Liver (tissue), 9 donors: ENCODE results near the gene CDH13. TPM values are rescaled to one million over a fixed set of nuclear protein-coding genes. Genes with fewer than 3 reads are reported as not detected.

ENCODE experiments used
- DNase-seq: peaks from one replicate; pipeline ENCODE4 v3.0.0-alpha.2; 2017; ENCODE audit warnings: low spot score
- H3K27ac ChIP-seq, 2 donors: one replicate each; pipeline ENCODE4 v1.7.0; 2013; ENCODE audit warnings: inconsistent platforms in 2 of 2, low read length in 2 of 2, control low read depth in 1 of 2, low read depth in 1 of 2, mild to moderate bottlenecking in 1 of 2
- H3K27me3 ChIP-seq, 4 donors: one replicate each; pipeline versions ENCODE4 v1.6.1 to v1.7.0; 2013; ENCODE audit warnings: low read length in 3 of 4, inconsistent platforms in 1 of 4, mild to moderate bottlenecking in 1 of 4, moderate library complexity in 1 of 4; ENCODE audit not compliant: control insufficient read depth in 4 of 4, insufficient read depth in 4 of 4
- H3K36me3 ChIP-seq, 4 donors: one replicate each; pipeline versions ENCODE4 v1.6.1 to v1.7.0; 2013; ENCODE audit warnings: low read length in 3 of 4, mild to moderate bottlenecking in 3 of 4, low read depth in 1 of 4, moderate library complexity in 1 of 4; ENCODE audit not compliant: control insufficient read depth in 4 of 4, insufficient read depth in 3 of 4
- H3K4me1 ChIP-seq, 4 donors: one replicate each; pipeline versions ENCODE4 v1.6.1 to v1.7.0; 2013; ENCODE audit warnings: low read length in 3 of 4, mild to moderate bottlenecking in 3 of 4, moderate library complexity in 1 of 4; ENCODE audit not compliant: control insufficient read depth in 4 of 4, insufficient read depth in 4 of 4
- H3K4me3 ChIP-seq, 3 donors: one replicate each; pipeline versions ENCODE4 v1.6.1 to v1.7.0; 2013; ENCODE audit warnings: low read length in 3 of 3, control low read depth in 1 of 3, low read depth in 1 of 3, mild to moderate bottlenecking in 1 of 3
- H3K9ac ChIP-seq, 2 donors: one replicate each; pipeline ENCODE4 v1.7.0; 2013; ENCODE audit warnings: low read length in 2 of 2, mild to moderate bottlenecking in 2 of 2, moderate library complexity in 2 of 2, control low read depth in 1 of 2, low read depth in 1 of 2
- H3K9me3 ChIP-seq, 4 donors: one replicate each; pipeline versions ENCODE4 v1.6.1 to v1.7.0; 2013; ENCODE audit warnings: low read length in 3 of 4; ENCODE audit not compliant: control insufficient read depth in 4 of 4
- ATF3 ChIP-seq: IDR thresholded peaks from 2 replicates; pipeline ENCODE4 v1.6.1; 2016; ENCODE audit warnings: antibody characterized with exemption
- CTCF ChIP-seq: fragments of 150-350 bp; IDR thresholded peaks from 2 replicates; pipeline ENCODE4 v1.5.1; 2017; ENCODE audit warnings: improper control_type of control experiment, low read depth, low read length; ENCODE audit not compliant: missing input control
- EGR1 ChIP-seq, 2 donors: IDR thresholded peaks; 2 replicates each; pipeline ENCODE4 v1.6.1; 2016 to 2018; ENCODE audit warnings: antibody characterized with exemption in 2 of 2, low read depth in 2 of 2
- FOXA1 ChIP-seq: IDR thresholded peaks from 2 replicates; pipeline ENCODE4 v1.6.1; 2016; ENCODE audit warnings: antibody characterized with exemption
- FOXA2 ChIP-seq: IDR thresholded peaks from 2 replicates; pipeline ENCODE4 v1.6.1; 2016; ENCODE audit warnings: antibody characterized with exemption
- GABPA ChIP-seq, 2 donors: IDR thresholded peaks in 1 of 2; conservative IDR thresholded peaks in 1 of 2; 2 replicates each; pipeline ENCODE4 v1.6.1; 2016; ENCODE audit warnings: antibody characterized with exemption in 2 of 2, mild to moderate bottlenecking in 1 of 2, moderate library complexity in 1 of 2
- HNF4A ChIP-seq, 2 donors: conservative IDR thresholded peaks; 2 replicates each; pipeline ENCODE4 v1.6.1; 2016; ENCODE audit warnings: antibody characterized with exemption in 2 of 2, mild to moderate bottlenecking in 2 of 2
- HNF4G ChIP-seq: IDR thresholded peaks from 2 replicates; pipeline ENCODE4 v1.6.1; 2016; ENCODE audit warnings: antibody characterized with exemption
- JUND ChIP-seq, 2 donors: IDR thresholded peaks; 2 replicates each; pipeline ENCODE4 v1.6.1; 2016; ENCODE audit warnings: antibody characterized with exemption in 2 of 2
- NR2F2 ChIP-seq: IDR thresholded peaks from 2 replicates; pipeline ENCODE4 v1.6.1; 2016; ENCODE audit warnings: antibody characterized with exemption
- RAD21 ChIP-seq, 2 donors: IDR thresholded peaks; 2 replicates each; pipeline ENCODE4 v1.6.1; 2016; ENCODE audit warnings: antibody characterized with exemption in 2 of 2, mild to moderate bottlenecking in 2 of 2
- REST ChIP-seq: IDR thresholded peaks from 2 replicates; pipeline ENCODE4 v1.6.1; 2016; ENCODE audit warnings: antibody characterized with exemption, mild to moderate bottlenecking
- RXRA ChIP-seq, 2 donors: IDR thresholded peaks; 2 replicates each; pipeline ENCODE4 v1.6.1; 2017 to 2018; ENCODE audit warnings: antibody characterized with exemption in 2 of 2, mild to moderate bottlenecking in 1 of 2
- SP1 ChIP-seq: IDR thresholded peaks from 2 replicates; pipeline ENCODE4 v1.6.1; 2018; ENCODE audit warnings: antibody characterized with exemption, mild to moderate bottlenecking
- TAF1 ChIP-seq: conservative IDR thresholded peaks from 2 replicates; pipeline ENCODE4 v1.6.1; 2016; ENCODE audit warnings: antibody characterized with exemption, mild to moderate bottlenecking
- YY1 ChIP-seq: IDR thresholded peaks from 2 replicates; pipeline ENCODE4 v1.6.1; 2016; ENCODE audit warnings: antibody characterized with exemption, mild to moderate bottlenecking
- WGBS: extraction: QIAGEN DNeasy Blood & Tissue Kit; methylation state at CpG from one replicate; pipeline ENCODE4 v1.1.7; 2013; 5-methylcytosine and 5-hydroxymethylcytosine counted together
- polyA plus RNA-seq, 2 donors: library from polyadenylated mRNA; stranded (reverse) in 1 of 2; unstranded in 1 of 2; fragments of 200-250 nt in 1 of 2; fragments of >200 nt in 1 of 2; fragmentation: Nextera tagmentation in 1 of 2; extraction: Ambion mirVana in 1 of 2; gene quantifications; one replicate each; pipeline versions ENCODE4 v1.2.1 to v1.2.3, GENCODE V29; 2013 to 2015
- total RNA-seq, 2 donors: library from RNA; depleted of rRNA; stranded (reverse); fragments of >200 nt; gene quantifications; one replicate each; pipeline ENCODE4 v1.2.3, GENCODE V29; 2014
- TF ChIP-seq, protein P1 (sequence below): IDR thresholded peaks from 2 replicates; pipeline ENCODE4 v1.6.1; 2016; ENCODE audit warnings: antibody characterized with exemption
- TF ChIP-seq, protein P2 (sequence below): IDR thresholded peaks from 2 replicates; pipeline ENCODE4 v1.6.1; 2016; ENCODE audit warnings: antibody characterized with exemption
- donor health status: healthy.
- donor health status: healthy.
- donor health status: healthy.
- donor health status: healthy.
- donor health status: healthy.

The CDH13 gene
- total and polyA plus RNA-seq, 4 donors: 0.21 to 1.5 (median 0.58) TPM

- Histone ChIP-seq H3K4me1 (no peaks in the 10 kb centered on the region), H3K27ac (no peak overlapping the region), H3K36me3 (no peaks in the 10 kb centered on the region), H3K4me3 (no peak overlapping the region), H3K9me3 (no peaks in the 10 kb centered on the region), H3K9ac (no peak overlapping the region), H3K27me3 (no peaks in the 10 kb centered on the region)
- DNase-seq: no peak
- 65% methylated on average over 2 of the region's 2 CpGs for WGBS
- TF ChIP-seq SP1: no peak
- TF ChIP-seq EGR1 (IDR thresholded peaks at IDR 0.05; ENCODE audit: low read depth in 2 of 2): no peak
- no peak for TF ChIP-seq YY1
- TF ChIP-seq, protein P1, sequence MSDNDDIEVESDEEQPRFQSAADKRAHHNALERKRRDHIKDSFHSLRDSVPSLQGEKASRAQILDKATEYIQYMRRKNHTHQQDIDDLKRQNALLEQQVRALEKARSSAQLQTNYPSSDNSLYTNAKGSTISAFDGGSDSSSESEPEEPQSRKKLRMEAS: no peak
- TF ChIP-seq, protein P2, sequence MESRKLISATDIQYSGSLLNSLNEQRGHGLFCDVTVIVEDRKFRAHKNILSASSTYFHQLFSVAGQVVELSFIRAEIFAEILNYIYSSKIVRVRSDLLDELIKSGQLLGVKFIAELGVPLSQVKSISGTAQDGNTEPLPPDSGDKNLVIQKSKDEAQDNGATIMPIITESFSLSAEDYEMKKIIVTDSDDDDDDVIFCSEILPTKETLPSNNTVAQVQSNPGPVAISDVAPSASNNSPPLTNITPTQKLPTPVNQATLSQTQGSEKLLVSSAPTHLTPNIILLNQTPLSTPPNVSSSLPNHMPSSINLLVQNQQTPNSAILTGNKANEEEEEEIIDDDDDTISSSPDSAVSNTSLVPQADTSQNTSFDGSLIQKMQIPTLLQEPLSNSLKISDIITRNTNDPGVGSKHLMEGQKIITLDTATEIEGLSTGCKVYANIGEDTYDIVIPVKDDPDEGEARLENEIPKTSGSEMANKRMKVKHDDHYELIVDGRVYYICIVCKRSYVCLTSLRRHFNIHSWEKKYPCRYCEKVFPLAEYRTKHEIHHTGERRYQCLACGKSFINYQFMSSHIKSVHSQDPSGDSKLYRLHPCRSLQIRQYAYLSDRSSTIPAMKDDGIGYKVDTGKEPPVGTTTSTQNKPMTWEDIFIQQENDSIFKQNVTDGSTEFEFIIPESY: no peak
- no peak for TF ChIP-seq FOXA1
- no peak for TF ChIP-seq JUND (IDR thresholded peaks at IDR 0.05)
- TF ChIP-seq HNF4A (conservative IDR thresholded peaks at IDR 0.05): no peak
- no peak for TF ChIP-seq FOXA2
- TF ChIP-seq HNF4G: no peak
- TF ChIP-seq TAF1: no peak
Measured at GRCh38 chr16:83335076-83335475, 708.3 kb downstream of the CDH13 start.

DNA sequence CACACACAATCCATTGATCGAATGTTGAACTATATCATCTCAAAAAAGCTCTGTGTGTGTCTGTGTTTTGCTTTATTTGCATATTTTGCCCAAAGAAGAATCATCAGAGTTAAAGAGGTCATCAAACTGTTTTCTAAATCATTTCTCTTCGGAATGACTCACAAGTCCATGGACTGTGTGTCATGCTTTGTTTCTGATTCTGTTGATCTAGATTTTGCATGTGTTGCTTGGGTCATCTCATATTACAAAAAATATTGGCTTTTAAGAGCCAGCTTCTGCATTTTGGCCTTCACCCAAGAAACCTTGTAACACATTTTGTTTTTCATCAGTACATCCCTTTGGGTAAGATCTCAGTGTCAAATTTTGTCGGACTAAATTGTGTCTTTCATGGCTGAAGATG lies 709.8 kb downstream of the CDH13 start:
- H3K9me3 ChIP-seq: no peaks in the 10 kb centered on the region
- H3K9ac ChIP-seq: no peak overlapping the region
- TF ChIP-seq ATF3 (no peak), RAD21 (IDR thresholded peaks at IDR 0.05) (no peak), GABPA (IDR thresholded peaks at IDR 0.05 in 1 of 2, conservative IDR thresholded peaks at IDR 0.05 in 1 of 2) (no peak), RXRA (IDR thresholded peaks at IDR 0.05) (no peak)
- no peaks in the 10 kb centered on the region for H3K36me3 ChIP-seq
- H3K27me3 ChIP-seq: no peaks in the 10 kb centered on the region
- no peaks in the 10 kb centered on the region for H3K4me1 ChIP-seq
- DNase-seq: no peak
- H3K27ac ChIP-seq: no peak overlapping the region
- no peak overlapping the region for H3K4me3 ChIP-seq
- 81% methylated on average over 3 of the region's 3 CpGs for WGBS

GRCh38 chr16:83338138-83338537 lies 711.4 kb downstream of the CDH13 start:
- H3K36me3 ChIP-seq: no peaks in the 10 kb centered on the region
- 76% methylated on average over 3 of the region's 3 CpGs for WGBS
- no peak overlapping the region for H3K4me3 ChIP-seq
- DNase-seq: no peak
- H3K9me3 ChIP-seq: no peaks in the 10 kb centered on the region
- no peak overlapping the region for H3K9ac ChIP-seq
- no peak overlapping the region for H3K27ac ChIP-seq
- no peaks in the 10 kb centered on the region for H3K4me1 ChIP-seq
- no peaks in the 10 kb centered on the region for H3K27me3 ChIP-seq
- TF ChIP-seq NR2F2 (no peak), EGR1 (IDR thresholded peaks at IDR 0.05; ENCODE audit: low read depth in 2 of 2) (no peak), YY1 (no peak), RAD21 (IDR thresholded peaks at IDR 0.05) (no peak), SP1 (no peak), JUND (IDR thresholded peaks at IDR 0.05) (no peak), HNF4G (no peak), FOXA2 (no peak), ATF3 (no peak), REST (no peak), TAF1 (no peak), RXRA (IDR thresholded peaks at IDR 0.05) (no peak), GABPA (IDR thresholded peaks at IDR 0.05 in 1 of 2, conservative IDR thresholded peaks at IDR 0.05 in 1 of 2) (no peak), HNF4A (conservative IDR thresholded peaks at IDR 0.05) (no peak), CTCF (no peak), FOXA1 (no peak)
